Endothelial cell of hepatic sinusoid (primary cell): ENCODE measurements around the gene PRKN.

Source experiments
- in situ Hi-C: cut with HindIII; loops from 2 replicates; pipeline ENCODE4 v1.10.0; 2017; ENCODE audit warnings: low sequenced_read_pairs

Gene PRKN

GRCh38 chr6:162082520-162082919, 645.0 kb downstream of the PRKN start:
- in situ Hi-C loops: no loop called here

- in situ Hi-C loops: no loop called here
Observed at GRCh38 chr6:162078667-162079066, 648.9 kb downstream of the PRKN start.

GRCh38 chr6:162078126-162078525, 649.4 kb downstream of the PRKN start:
- in situ Hi-C loops: no loop called here

GRCh38 chr6:162076816-162077215, 650.8 kb downstream of the PRKN start:
- in situ Hi-C loops: no loop called here

- in situ Hi-C loops: no loop called here
Observed at GRCh38 chr6:162074641-162075275, 652.8 kb downstream of the PRKN start.

GRCh38 chr6:162070639-162071038, 656.9 kb downstream of the PRKN start:
- in situ Hi-C loops: no loop called here

- in situ Hi-C loops: no loop called here
Observed at GRCh38 chr6:162069995-162070394, 657.6 kb downstream of the PRKN start.

GRCh38 chr6:162068340-162068739, 659.2 kb downstream of the PRKN start:
- in situ Hi-C loops: no loop called here

- in situ Hi-C loops: loop anchor here (5.0 kb wide), 1 partner anchor 119 kb away; no protein-coding TSS in a partner anchor
Observed at GRCh38 chr6:162063666-162064065, 663.9 kb downstream of the PRKN start.

- in situ Hi-C loops: no loop called here
Observed at GRCh38 chr6:162058281-162058875, 669.2 kb downstream of the PRKN start.

- in situ Hi-C loops: no loop called here
Observed at GRCh38 chr6:162056745-162057144, 670.8 kb downstream of the PRKN start.

GRCh38 chr6:162056061-162056460, 671.5 kb downstream of the PRKN start:
- in situ Hi-C loops: no loop called here

- in situ Hi-C loops: no loop called here
Observed at GRCh38 chr6:162055365-162055764, 672.2 kb downstream of the PRKN start.

GRCh38 chr6:162053084-162053483, 674.5 kb downstream of the PRKN start:
- in situ Hi-C loops: loop anchor here (5.0 kb wide), 1 partner anchor 59 kb away; no protein-coding TSS in a partner anchor

GRCh38 chr6:162050579-162050978, 677.0 kb downstream of the PRKN start:
- in situ Hi-C loops: loop anchor here (5.0 kb wide), 1 partner anchor 62 kb away; no protein-coding TSS in a partner anchor

- in situ Hi-C loops: no loop called here
Observed at GRCh38 chr6:162046324-162046723, 681.2 kb downstream of the PRKN start.

- in situ Hi-C loops: no loop called here
Observed at GRCh38 chr6:162032620-162033019, 694.9 kb downstream of the PRKN start.

GRCh38 chr6:162029873-162030576, 697.5 kb downstream of the PRKN start:
- in situ Hi-C loops: no loop called here

- in situ Hi-C loops: no loop called here
Observed at GRCh38 chr6:162026843-162027242, 700.7 kb downstream of the PRKN start.

- in situ Hi-C loops: no loop called here
Observed at GRCh38 chr6:162026031-162026430, 701.5 kb downstream of the PRKN start.

GRCh38 chr6:162019349-162019748, 708.2 kb downstream of the PRKN start:
- in situ Hi-C loops: no loop called here

GRCh38 chr6:162017536-162017935, 710.0 kb downstream of the PRKN start:
- in situ Hi-C loops: no loop called here
